Astrocyte (in vitro differentiated cells and primary cell): Measurements from ENCODE around the gene WDR59. TPM values are rescaled to one million over a fixed set of nuclear protein-coding genes. Genes with fewer than 3 reads are reported as not detected.

Source experiments
- DNase-seq: peaks from one replicate; pipeline ENCODE4 v3.0.0-alpha.2; 2010; ENCODE audit warnings: low read depth
- FAIRE-seq: peaks from 2 replicates; lab custom pipeline; 2011; peaks lifted over from hg19 to GRCh38; lab: Jason Lieb, UNC
- H2AFZ ChIP-seq: 2 replicates; pipeline ENCODE4 v1.6.0; 2012; ENCODE audit warnings: low read depth, low read length, inconsistent platforms
- H3K27ac ChIP-seq: 2 replicates; pipeline ENCODE4 v1.5.1; 2011; ENCODE audit warnings: low read depth, low read length, inconsistent platforms
- H3K27me3 ChIP-seq: 2 replicates; pipeline ENCODE4 v1.6.0; 2011; ENCODE audit warnings: low read length, inconsistent platforms; ENCODE audit not compliant: insufficient read depth
- H3K36me3 ChIP-seq: 2 replicates; pipeline ENCODE4 v1.5.1; 2011; ENCODE audit warnings: low read length, inconsistent platforms; ENCODE audit not compliant: insufficient read depth
- H3K4me1 ChIP-seq: 2 replicates; pipeline ENCODE4 v1.5.1; 2011; ENCODE audit warnings: low read length, inconsistent platforms; ENCODE audit not compliant: insufficient read depth
- H3K4me2 ChIP-seq: 2 replicates; pipeline ENCODE4 v1.6.0; 2012; ENCODE audit warnings: low read length, inconsistent platforms
- H3K4me3 ChIP-seq: 2 replicates; pipeline ENCODE4 v1.5.1; 2011; ENCODE audit warnings: low read depth, mild to moderate bottlenecking, low read length, inconsistent platforms; ENCODE audit not compliant: insufficient read depth
- H3K79me2 ChIP-seq: 2 replicates; pipeline ENCODE4 v1.6.0; 2012; ENCODE audit warnings: mild to moderate bottlenecking, low read length, inconsistent platforms; ENCODE audit not compliant: insufficient read depth
- H3K9ac ChIP-seq: 2 replicates; pipeline ENCODE4 v1.6.0; 2012; ENCODE audit warnings: mild to moderate bottlenecking, low read length, inconsistent platforms
- H3K9me3 ChIP-seq: 2 replicates; pipeline ENCODE4 v1.5.1; 2012; ENCODE audit warnings: low read depth, mild to moderate bottlenecking, low read length, inconsistent platforms; ENCODE audit not compliant: insufficient read depth
- H4K20me1 ChIP-seq: 2 replicates; pipeline ENCODE4 v1.6.0; 2012; ENCODE audit warnings: low read length, inconsistent platforms; ENCODE audit not compliant: insufficient read depth
- H3K27ac Mint-ChIP-seq: one replicate; pipeline ENCODE4 v1.8.0; 2021; ENCODE audit warnings: mild to moderate bottlenecking, mixed read lengths; ENCODE audit not compliant: unreplicated experiment
- H3K27me3 Mint-ChIP-seq: one replicate; pipeline ENCODE4 v1.8.0; 2021; ENCODE audit warnings: low read depth, mixed read lengths; ENCODE audit not compliant: unreplicated experiment
- H3K36me3 Mint-ChIP-seq: one replicate; pipeline ENCODE4 v1.8.0; 2021; ENCODE audit warnings: low read depth, mixed read lengths; ENCODE audit not compliant: unreplicated experiment
- H3K4me1 Mint-ChIP-seq: one replicate; pipeline ENCODE4 v1.8.0; 2021; ENCODE audit warnings: low read depth, mixed read lengths; ENCODE audit not compliant: unreplicated experiment
- H3K4me3 Mint-ChIP-seq: one replicate; pipeline ENCODE4 v1.8.0; 2021; ENCODE audit warnings: mild to moderate bottlenecking, moderate library complexity, mixed read lengths; ENCODE audit not compliant: unreplicated experiment
- H3K9me3 Mint-ChIP-seq: one replicate; pipeline ENCODE4 v1.8.0; 2021; ENCODE audit warnings: mild to moderate bottlenecking, mixed read lengths; ENCODE audit not compliant: unreplicated experiment
- EZH2 ChIP-seq: IDR thresholded peaks from 2 replicates; pipeline ENCODE4 v1.6.1; 2012; ENCODE audit warnings: mild to moderate bottlenecking, low read length, inconsistent platforms; ENCODE audit not compliant: insufficient read depth
- total RNA-seq: library from RNA; stranded (reverse); gene quantifications from 2 replicates; pipeline ENCODE4 v1.2.1, GENCODE V29; 2021
- TF ChIP-seq, protein P1 (sequence below): IDR thresholded peaks from 2 replicates; pipeline ENCODE4 v1.5.1; 2011; ENCODE audit warnings: low read depth, mild to moderate bottlenecking, inconsistent platforms, low read length, moderate library complexity; ENCODE audit not compliant: insufficient read depth

The WDR59 gene
- total RNA-seq, 1 donor from 2014 or later = 63.8 TPM

GRCh38 chr16:74903901-74904678, 80.8 kb downstream of the WDR59 start:
- no peaks in the 10 kb centered on the region for H3K4me1 ChIP-seq
- H3K27ac Mint-ChIP-seq = no peak overlapping the region
- H3K4me1 Mint-ChIP-seq = peaks cover 2% of the 10 kb centered on the region
- H3K36me3 Mint-ChIP-seq = peaks cover 38% of the 10 kb centered on the region
- H3K27me3 Mint-ChIP-seq = no peaks in the 10 kb centered on the region
- H3K9ac ChIP-seq = no peak overlapping the region
- H3K9me3 ChIP-seq = no peaks in the 10 kb centered on the region
- TF ChIP-seq, protein P1, sequence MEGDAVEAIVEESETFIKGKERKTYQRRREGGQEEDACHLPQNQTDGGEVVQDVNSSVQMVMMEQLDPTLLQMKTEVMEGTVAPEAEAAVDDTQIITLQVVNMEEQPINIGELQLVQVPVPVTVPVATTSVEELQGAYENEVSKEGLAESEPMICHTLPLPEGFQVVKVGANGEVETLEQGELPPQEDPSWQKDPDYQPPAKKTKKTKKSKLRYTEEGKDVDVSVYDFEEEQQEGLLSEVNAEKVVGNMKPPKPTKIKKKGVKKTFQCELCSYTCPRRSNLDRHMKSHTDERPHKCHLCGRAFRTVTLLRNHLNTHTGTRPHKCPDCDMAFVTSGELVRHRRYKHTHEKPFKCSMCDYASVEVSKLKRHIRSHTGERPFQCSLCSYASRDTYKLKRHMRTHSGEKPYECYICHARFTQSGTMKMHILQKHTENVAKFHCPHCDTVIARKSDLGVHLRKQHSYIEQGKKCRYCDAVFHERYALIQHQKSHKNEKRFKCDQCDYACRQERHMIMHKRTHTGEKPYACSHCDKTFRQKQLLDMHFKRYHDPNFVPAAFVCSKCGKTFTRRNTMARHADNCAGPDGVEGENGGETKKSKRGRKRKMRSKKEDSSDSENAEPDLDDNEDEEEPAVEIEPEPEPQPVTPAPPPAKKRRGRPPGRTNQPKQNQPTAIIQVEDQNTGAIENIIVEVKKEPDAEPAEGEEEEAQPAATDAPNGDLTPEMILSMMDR = no peak
- TF ChIP-seq EZH2 = no peak
- no peak overlapping the region for H2AFZ ChIP-seq
- FAIRE-seq = no peak
- H3K27me3 ChIP-seq = no peaks in the 10 kb centered on the region
- H3K4me3 ChIP-seq = no peak overlapping the region
- no peak overlapping the region for H3K27ac ChIP-seq
- H3K4me2 ChIP-seq = no peak overlapping the region
- H3K9me3 Mint-ChIP-seq = peaks cover 5% of the 10 kb centered on the region
- no peaks in the 10 kb centered on the region for H3K79me2 ChIP-seq
- peaks cover 28% of the 10 kb centered on the region for H3K36me3 ChIP-seq
- DNase-seq = no peak
- no peak overlapping the region for H3K4me3 Mint-ChIP-seq
- H4K20me1 ChIP-seq = peaks cover 3% of the 10 kb centered on the region

DNA sequence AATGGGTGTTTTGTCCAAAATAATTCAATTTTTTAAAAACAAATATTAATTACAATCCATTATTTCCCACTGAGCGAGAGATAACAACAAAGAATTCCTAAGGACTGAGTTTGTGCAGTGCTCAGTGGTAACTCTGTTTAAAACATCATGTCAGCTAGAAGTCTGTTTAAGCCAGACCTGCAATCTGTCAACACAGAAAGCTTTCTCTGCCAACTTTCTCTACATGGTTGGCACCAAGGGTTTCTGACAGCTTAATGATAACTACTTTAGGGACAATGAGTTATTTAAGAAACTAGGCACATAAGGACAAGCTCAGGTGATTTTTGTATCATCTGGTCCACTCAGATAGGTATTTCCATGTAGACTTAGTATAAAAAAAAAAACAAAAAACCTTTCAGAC, 81.8 kb downstream of the WDR59 start:
- peaks cover 41% of the 10 kb centered on the region for H3K36me3 Mint-ChIP-seq
- no peak overlapping the region for H2AFZ ChIP-seq
- H3K36me3 ChIP-seq = peaks cover 28% of the 10 kb centered on the region

More for the DNA sequence above, 81.8 kb downstream of the WDR59 start:
- H3K27me3 ChIP-seq = no peaks in the 10 kb centered on the region
- peaks cover 4% of the 10 kb centered on the region for H4K20me1 ChIP-seq
- Mint-ChIP-seq H3K4me3 (no peak overlapping the region), H3K27ac (no peak overlapping the region), H3K4me1 (peaks cover 2% of the 10 kb centered on the region), H3K9me3 (peaks cover 5% of the 10 kb centered on the region), H3K27me3 (no peaks in the 10 kb centered on the region)
- H3K79me2 ChIP-seq = no peaks in the 10 kb centered on the region
- no peak for FAIRE-seq
- no peak overlapping the region for H3K27ac ChIP-seq
- no peak overlapping the region for H3K9ac ChIP-seq
- H3K4me2 ChIP-seq = no peak overlapping the region
- H3K4me1 ChIP-seq = no peaks in the 10 kb centered on the region
- no peak for TF ChIP-seq EZH2
- TF ChIP-seq, protein P1 = no peak
- no peak overlapping the region for H3K4me3 ChIP-seq
- no peaks in the 10 kb centered on the region for H3K9me3 ChIP-seq
- no peak for DNase-seq
